Measurements from ENCODE around the gene HERPUD1.
"Not testable (repeated sequence)": the region's sequence is repeated elsewhere in the genome, so short reads cannot be mapped to it uniquely, and the experiment has no call there.

The HERPUD1 gene

GRCh38 chr16:56911771-56912571, 20.0 kb upstream of the HERPUD1 start:
- no peak for DNase-seq

GRCh38 chr16:56912746-56913708, 18.9 kb upstream of the HERPUD1 start:
- DNase-seq: no peak

GRCh38 chr16:56914896-56915295, 17.0 kb upstream of the HERPUD1 start:
- no peak for DNase-seq

- no peak for DNase-seq
Measured at GRCh38 chr16:56915336-56916119, 16.4 kb upstream of the HERPUD1 start.

GRCh38 chr16:56916571-56917403, 15.2 kb upstream of the HERPUD1 start:
- DNase-seq: no peak

GRCh38 chr16:56918467-56919012, 13.4 kb upstream of the HERPUD1 start:
- DNase-seq: no peak

- peak; percentile 70 for DNase-seq
Measured at GRCh38 chr16:56919099-56919800, 12.7 kb upstream of the HERPUD1 start.

GRCh38 chr16:56921571-56921970, 10.4 kb upstream of the HERPUD1 start:
- DNase-seq: no peak

GRCh38 chr16:56923481-56924091, 8.4 kb upstream of the HERPUD1 start:
- no peak for DNase-seq

- DNase-seq: no peak
Measured at GRCh38 chr16:56927471-56927870, 4.5 kb upstream of the HERPUD1 start.

- DNase-seq: no peak
Measured at GRCh38 chr16:56929639-56930038, 2.3 kb upstream of the HERPUD1 start.

GRCh38 chr16:56930486-56931270, 1.3 kb upstream of the HERPUD1 start:
- peak; percentile 65 for DNase-seq

- peak; percentile 70 for DNase-seq
Measured at GRCh38 chr16:56931271-56931891, 561 bp upstream of the HERPUD1 start.

- peak; percentile 93 for DNase-seq
Measured at GRCh38 chr16:56932721-56933619, 1.0 kb downstream of the HERPUD1 start.

GRCh38 chr16:56933828-56934598, 2.1 kb downstream of the HERPUD1 start:
- DNase-seq: no peak

- DNase-seq: not testable (repeated sequence)
Measured at GRCh38 chr16:56934599-56935145, 2.7 kb downstream of the HERPUD1 start.

GRCh38 chr16:56935201-56935600, 3.3 kb downstream of the HERPUD1 start:
- DNase-seq: peak; percentile 21
